CD4-positive, alpha-beta T cell treated with Interleukin-6 at 100 ng/mL for 8 hours (primary cell): Measurements from ENCODE around the gene GOLPH3.
"Not testable (repeated sequence)": the region's sequence is repeated elsewhere in the genome, so short reads cannot be mapped to it uniquely, and the experiment has no call there.

Experiments used
- DNase-seq: peaks from one replicate; pipeline ENCODE4 v3.0.0-alpha.2; 2020; ENCODE audit warnings: mixed read lengths, low spot score

Gene GOLPH3

GRCh38 chr5:32174011-32174870, at the start of gene GOLPH3:
Gene GOLPH3, minus strand, starts transcription at chr5:32174319. Its CDS starts 285 bp downstream, at chr5:32174034.
- peak; percentile 87 for DNase-seq

- DNase-seq: no peak
These were observed 48.8 kb upstream of the GOLPH3 start for GRCh38 chr5:32222723-32223470.

- no peak for DNase-seq
These were observed 43.8 kb upstream of the GOLPH3 start for GRCh38 chr5:32217886-32218396.

GRCh38 chr5:32214344-32214743, 40.2 kb upstream of the GOLPH3 start:
- not testable (repeated sequence) for DNase-seq

- no peak for DNase-seq
These were observed 36.0 kb upstream of the GOLPH3 start for GRCh38 chr5:32210151-32210550.

- DNase-seq: not testable (repeated sequence)
These were observed 34.7 kb upstream of the GOLPH3 start for GRCh38 chr5:32208837-32209236.

GRCh38 chr5:32207355-32207634, 33.2 kb upstream of the GOLPH3 start:
- DNase-seq: no peak

GRCh38 chr5:32206509-32207354, 32.6 kb upstream of the GOLPH3 start:
- no peak for DNase-seq

GRCh38 chr5:32206053-32206452, 31.9 kb upstream of the GOLPH3 start:
- no peak for DNase-seq

- DNase-seq: no peak
These were observed 28.3 kb upstream of the GOLPH3 start for GRCh38 chr5:32202394-32202793.

- no peak for DNase-seq
These were observed 27.1 kb upstream of the GOLPH3 start for GRCh38 chr5:32201122-32201753.

GRCh38 chr5:32197032-32197431, 22.9 kb upstream of the GOLPH3 start:
- DNase-seq: no peak

- no peak for DNase-seq
These were observed 21.1 kb upstream of the GOLPH3 start for GRCh38 chr5:32195265-32195664.

- DNase-seq: no peak
These were observed 19.5 kb upstream of the GOLPH3 start for GRCh38 chr5:32193591-32193990.

- no peak for DNase-seq
These were observed 16.0 kb upstream of the GOLPH3 start for GRCh38 chr5:32190095-32190494.

GRCh38 chr5:32187675-32188074, 13.6 kb upstream of the GOLPH3 start:
- no peak for DNase-seq

- no peak for DNase-seq
These were observed 8.4 kb upstream of the GOLPH3 start for GRCh38 chr5:32182463-32183063.

- DNase-seq: peak; percentile 16
These were observed 680 bp downstream of the GOLPH3 start for GRCh38 chr5:32173267-32174010.

GRCh38 chr5:32172923-32173266, 1.2 kb downstream of the GOLPH3 start:
- no peak for DNase-seq

GRCh38 chr5:32172186-32172911, 1.8 kb downstream of the GOLPH3 start:
- DNase-seq: not testable (repeated sequence)
